ENCODE data around the gene AMBRA1. TPM values are rescaled to one million over a fixed set of nuclear protein-coding genes. Genes with fewer than 3 reads are reported as not detected.
A peak's percentile ranks its signal among the peaks of the same experiment; 100 is the strongest.

The AMBRA1 gene
- total RNA-seq, 3 donors from 2014 or later, result 32.5 to 38.9 (median 34.1) TPM

DNA sequence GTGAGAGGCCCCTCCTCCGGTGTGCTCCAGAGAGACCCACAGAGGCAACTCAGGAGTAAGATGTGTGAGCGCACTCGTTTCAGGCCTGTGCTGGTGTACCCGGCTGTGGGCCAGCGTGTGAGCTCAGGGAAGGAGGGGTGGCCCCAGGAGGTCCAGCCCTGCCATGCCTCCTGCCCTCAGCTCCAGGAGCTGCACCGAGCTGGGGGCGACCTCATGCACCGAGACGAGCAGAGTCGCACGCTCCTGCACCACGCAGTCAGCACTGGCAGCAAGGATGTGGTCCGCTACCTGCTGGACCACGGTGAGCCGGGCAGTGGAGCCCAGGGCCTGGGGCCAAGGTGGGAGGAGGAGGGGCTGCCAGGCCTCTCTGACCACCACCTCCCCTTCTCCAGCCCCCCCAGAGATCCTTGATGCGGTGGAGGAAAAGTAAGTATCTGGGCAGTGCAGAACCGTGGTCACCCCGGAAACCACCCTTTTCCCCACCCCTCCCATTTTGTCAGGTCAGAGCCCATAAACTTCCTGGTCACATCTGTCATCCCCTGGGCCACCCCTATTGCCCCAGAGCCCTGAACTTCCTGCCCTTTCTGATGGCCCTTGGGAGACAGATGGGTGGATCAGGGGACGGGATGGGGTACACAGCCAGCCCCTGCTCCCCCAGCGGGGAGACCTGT, 214.9 kb downstream of the AMBRA1 start:
- TF ChIP-seq POLR2AphosphoS5 (IDR thresholded peaks at IDR 0.05), result no peak
- TF ChIP-seq, protein P1, sequence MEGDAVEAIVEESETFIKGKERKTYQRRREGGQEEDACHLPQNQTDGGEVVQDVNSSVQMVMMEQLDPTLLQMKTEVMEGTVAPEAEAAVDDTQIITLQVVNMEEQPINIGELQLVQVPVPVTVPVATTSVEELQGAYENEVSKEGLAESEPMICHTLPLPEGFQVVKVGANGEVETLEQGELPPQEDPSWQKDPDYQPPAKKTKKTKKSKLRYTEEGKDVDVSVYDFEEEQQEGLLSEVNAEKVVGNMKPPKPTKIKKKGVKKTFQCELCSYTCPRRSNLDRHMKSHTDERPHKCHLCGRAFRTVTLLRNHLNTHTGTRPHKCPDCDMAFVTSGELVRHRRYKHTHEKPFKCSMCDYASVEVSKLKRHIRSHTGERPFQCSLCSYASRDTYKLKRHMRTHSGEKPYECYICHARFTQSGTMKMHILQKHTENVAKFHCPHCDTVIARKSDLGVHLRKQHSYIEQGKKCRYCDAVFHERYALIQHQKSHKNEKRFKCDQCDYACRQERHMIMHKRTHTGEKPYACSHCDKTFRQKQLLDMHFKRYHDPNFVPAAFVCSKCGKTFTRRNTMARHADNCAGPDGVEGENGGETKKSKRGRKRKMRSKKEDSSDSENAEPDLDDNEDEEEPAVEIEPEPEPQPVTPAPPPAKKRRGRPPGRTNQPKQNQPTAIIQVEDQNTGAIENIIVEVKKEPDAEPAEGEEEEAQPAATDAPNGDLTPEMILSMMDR (IDR thresholded peaks at IDR 0.05), result no peak
- no peak for TF ChIP-seq POLR2A (IDR thresholded peaks at IDR 0.05)
- H3K4me3 ChIP-seq, result no peak overlapping the region
- peak overlapping the region; percentile 95 to 96 for H3K27ac ChIP-seq
- no peaks in the 10 kb centered on the region for H3K27me3 ChIP-seq
- intact Hi-C loops (cut with DNase I; ENCODE audit: low total_unique reads), result no loop called here
- peaks cover 0 to 5% of the 10 kb centered on the region in 2 donors for H3K4me1 ChIP-seq
- H3K36me3 ChIP-seq, result peaks cover 5% of the 10 kb centered on the region
- DNase-seq (ENCODE audit: low spot score in 2 of 2), result no peak
- H3K9me3 ChIP-seq, result no peaks in the 10 kb centered on the region

DNA sequence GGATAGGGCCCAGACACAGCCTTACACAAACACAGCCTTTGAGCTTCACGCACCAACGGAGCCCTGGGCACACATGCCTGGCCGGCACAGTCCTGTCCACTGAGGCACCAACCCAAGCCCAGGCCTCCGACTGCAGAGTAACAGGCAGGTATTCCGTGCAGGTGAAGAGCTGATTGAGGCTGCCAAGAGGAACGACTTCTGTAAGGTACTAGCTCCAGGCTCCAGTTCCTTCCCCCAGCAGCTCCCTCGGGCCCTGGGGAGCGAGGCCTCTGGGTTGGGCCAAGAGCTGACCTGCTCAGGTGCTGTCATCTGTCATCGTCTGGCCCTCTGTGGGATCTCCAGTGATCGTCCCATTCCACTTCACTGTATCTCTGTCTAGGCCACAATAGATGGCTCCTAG, 215.5 kb downstream of the AMBRA1 start:
- intact Hi-C loops (cut with DNase I; ENCODE audit: low total_unique reads), result no loop called here
- Histone ChIP-seq H3K27me3 (no peaks in the 10 kb centered on the region), H3K9me3 (no peaks in the 10 kb centered on the region), H3K4me1 (peaks cover 0 to 5% of the 10 kb centered on the region in 2 donors), H3K4me3 (no peak overlapping the region), H3K27ac (peak overlapping the region in 1 of 2 donors; percentile 95), H3K36me3 (peaks cover 5% of the 10 kb centered on the region)
- no peak for DNase-seq (ENCODE audit: low spot score in 2 of 2)
- TF ChIP-seq, protein P1 (IDR thresholded peaks at IDR 0.05), result no peak
- no peak for TF ChIP-seq POLR2A (IDR thresholded peaks at IDR 0.05)

DNA sequence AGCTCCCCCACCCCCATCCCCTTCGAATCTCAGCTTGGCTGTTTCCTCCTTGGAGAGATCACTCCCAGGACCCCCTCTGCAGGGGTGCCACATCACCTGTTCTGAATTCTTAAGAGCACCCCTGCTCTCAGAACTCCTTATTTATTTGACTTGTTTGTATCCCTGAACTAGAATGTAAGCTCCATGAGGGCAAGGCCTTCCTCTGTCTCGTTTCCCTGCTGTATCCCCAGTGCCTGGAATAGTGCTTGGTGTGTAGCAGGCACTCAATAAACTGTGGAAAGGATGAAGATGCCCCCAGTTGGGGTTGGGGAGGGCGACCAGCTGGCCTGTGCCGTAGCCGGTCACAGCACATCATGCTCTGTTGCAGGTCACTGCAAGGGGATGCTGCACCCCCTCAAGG, 216.0 kb downstream of the AMBRA1 start:
- H3K9me3 ChIP-seq, result no peaks in the 10 kb centered on the region
- no peak for TF ChIP-seq POLR2AphosphoS5 (IDR thresholded peaks at IDR 0.05)
- TF ChIP-seq POLR2A (IDR thresholded peaks at IDR 0.05), result no peak
- TF ChIP-seq, protein P1 (IDR thresholded peaks at IDR 0.05), result no peak
- DNase-seq (ENCODE audit: low spot score in 2 of 2), result no peak
- H3K4me3 ChIP-seq, result no peak overlapping the region
- intact Hi-C loops (cut with DNase I; ENCODE audit: low total_unique reads), result no loop called here
- H3K27ac ChIP-seq, result no peak overlapping the region
- peaks cover 0 to 5% of the 10 kb centered on the region in 2 donors for H3K4me1 ChIP-seq
- peaks cover 5% of the 10 kb centered on the region for H3K36me3 ChIP-seq
- H3K27me3 ChIP-seq, result no peaks in the 10 kb centered on the region

DNA sequence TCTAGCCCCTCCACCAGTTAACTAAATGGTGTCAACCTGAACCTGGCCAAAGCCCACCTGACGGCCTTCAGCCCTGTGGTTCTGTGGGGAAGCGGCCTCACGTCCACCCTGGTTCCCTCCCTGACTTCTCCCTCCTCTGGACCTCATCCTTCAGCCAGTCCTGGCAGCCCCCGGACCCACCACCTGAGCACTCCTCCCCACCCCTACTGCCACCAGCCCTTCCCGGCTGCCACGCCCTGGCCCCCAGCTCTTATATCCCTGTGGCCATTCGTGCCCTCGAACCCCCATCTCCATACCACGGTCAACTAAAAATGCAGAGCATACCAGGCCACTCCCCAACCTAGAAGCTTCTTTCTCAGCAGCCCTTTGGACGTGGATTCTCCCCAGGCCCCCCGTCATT, 216.5 kb downstream of the AMBRA1 start:
- no peak overlapping the region for H3K27ac ChIP-seq
- intact Hi-C loops (cut with DNase I; ENCODE audit: low total_unique reads), result no loop called here
- no peaks in the 10 kb centered on the region for H3K9me3 ChIP-seq
- H3K36me3 ChIP-seq, result peaks cover 5% of the 10 kb centered on the region
- peaks cover 0 to 2% of the 10 kb centered on the region in 2 donors for H3K4me1 ChIP-seq
- DNase-seq (ENCODE audit: low spot score in 2 of 2), result no peak
- no peak overlapping the region for H3K4me3 ChIP-seq
- H3K27me3 ChIP-seq, result no peaks in the 10 kb centered on the region
- TF ChIP-seq POLR2A (IDR thresholded peaks at IDR 0.05) (no peak), POLR2AphosphoS5 (IDR thresholded peaks at IDR 0.05) (no peak)
- TF ChIP-seq, protein P1 (IDR thresholded peaks at IDR 0.05), result no peak

DNA sequence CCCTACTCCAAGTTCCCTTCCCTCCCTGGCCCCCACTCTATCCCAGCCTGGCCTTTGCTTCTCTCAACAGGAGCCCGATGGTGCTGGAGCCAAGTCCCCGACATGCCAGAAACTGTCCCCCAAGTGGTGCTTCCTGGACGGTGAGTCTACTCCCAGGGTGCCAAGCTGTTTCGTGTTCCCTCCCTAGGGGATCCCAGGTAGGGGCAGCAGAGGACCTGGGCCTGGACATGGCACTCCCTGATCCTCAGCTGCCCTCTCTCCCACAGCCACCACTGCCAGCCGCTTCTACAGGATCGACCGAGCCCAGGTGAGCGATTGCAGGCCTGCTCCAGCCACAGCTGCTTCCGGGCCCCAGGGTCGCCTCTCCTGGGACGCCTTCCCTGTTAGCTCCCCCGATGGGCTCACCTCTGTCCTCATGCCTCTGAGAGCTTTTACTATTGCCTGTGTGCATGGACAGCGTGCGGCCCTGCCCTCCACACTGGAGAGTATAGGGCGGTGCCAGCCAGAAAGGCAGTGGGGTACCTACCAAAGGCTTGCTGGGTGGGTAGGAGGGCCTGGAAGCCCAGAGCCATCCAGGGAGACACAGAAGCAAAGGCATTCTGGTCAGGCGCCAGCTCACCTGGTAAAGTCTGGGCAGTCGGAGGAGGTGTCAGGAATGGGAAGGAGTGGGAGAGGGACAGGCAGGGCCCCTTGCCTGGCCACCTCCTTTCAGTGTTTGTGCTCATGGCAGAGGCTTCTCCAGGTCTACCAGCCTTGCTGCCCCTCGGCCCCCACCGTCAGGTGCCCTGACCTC, 217.4 kb downstream of the AMBRA1 start:
- TF ChIP-seq POLR2AphosphoS5 (IDR thresholded peaks at IDR 0.05) (no peak), POLR2A (IDR thresholded peaks at IDR 0.05) (no peak)
- TF ChIP-seq, protein P1 (IDR thresholded peaks at IDR 0.05), result no peak
- Histone ChIP-seq H3K27me3 (no peaks in the 10 kb centered on the region), H3K4me3 (no peak overlapping the region), H3K36me3 (peaks cover 5% of the 10 kb centered on the region), H3K27ac (no peak overlapping the region), H3K9me3 (no peaks in the 10 kb centered on the region), H3K4me1 (no peaks in the 10 kb centered on the region)
- intact Hi-C loops (cut with DNase I; ENCODE audit: low total_unique reads), result no loop called here
- DNase-seq (ENCODE audit: low spot score in 2 of 2), result no peak

Data from breast epithelium (tissue), 4 donors.